Thoracic aorta (tissue), 2 donors: ENCODE measurements around the gene ONECUT2. TPM values are rescaled to one million over a fixed set of nuclear protein-coding genes. Genes with fewer than 3 reads are reported as not detected.

Experiments
- ATAC-seq: fragments of 150-250 bp; one replicate; pipeline ENCODE4 v1.8.0; 2017; ENCODE audit warnings: low read depth; ENCODE audit not compliant: insufficient number of reproducible peaks, low FRiP score
- DNase-seq: peaks from one replicate; pipeline ENCODE4 v3.0.0-alpha.2; 2020; ENCODE audit warnings: low spot score
- H3K27ac ChIP-seq, 2 donors: fragments of 200-600 bp; sonication (generic); 1 replicate in 1 of 2; 2 replicates in 1 of 2; pipeline ENCODE4 v1.5.1; 2016; ENCODE audit warnings: mild to moderate bottlenecking in 2 of 2, moderate library complexity in 2 of 2
- H3K27me3 ChIP-seq: fragments of 200-600 bp; sonication (generic); replicated peaks from 2 replicates; pipeline ENCODE4 v1.6.0; 2016; ENCODE audit warnings: mild to moderate bottlenecking; ENCODE audit not compliant: insufficient read depth
- H3K36me3 ChIP-seq: fragments of 200-600 bp; sonication (generic); one replicate; pipeline ENCODE4 v1.5.1; 2016
- H3K4me1 ChIP-seq, 2 donors: fragments of 200-600 bp; sonication (generic); 1 replicate in 1 of 2; 2 replicates in 1 of 2; pipeline versions ENCODE4 v1.5.1 to v1.6.0; 2016; ENCODE audit warnings: low read depth in 2 of 2, mild to moderate bottlenecking in 1 of 2; ENCODE audit not compliant: control insufficient read depth in 1 of 2
- H3K4me3 ChIP-seq: fragments of 200-600 bp; sonication (generic); 2 replicates; pipeline ENCODE4 v1.5.1; 2016; ENCODE audit warnings: mild to moderate bottlenecking
- H3K9me3 ChIP-seq: fragments of 200-600 bp; sonication (generic); 2 replicates; pipeline ENCODE4 v1.5.1; 2016
- total RNA-seq, 2 donors: library from RNA; depleted of rRNA; stranded (reverse); fragments of >200 nt; gene quantifications; one replicate each; pipeline versions ENCODE4 v1.1.0 to v1.2.3, GENCODE V29; 2016
- TF ChIP-seq, protein P1 (sequence below): fragments of 200-600 bp; sonication (generic); IDR thresholded peaks from one replicate; pipeline ENCODE4 v1.5.1; 2019; ENCODE audit warnings: antibody characterized with exemption

ONECUT2 gene
- total RNA-seq, 2 donors from 2014 or later = not detected

GRCh38 chr18:57428221-57429150 lies 6.7 kb upstream of the ONECUT2 start:
- Histone ChIP-seq H3K36me3 (no peaks in the 10 kb centered on the region), H3K4me1 (peaks cover 0 to 5% of the 10 kb centered on the region in 2 donors), H3K4me3 (peak overlapping the region; percentile 58), H3K9me3 (peaks cover 4% of the 10 kb centered on the region), H3K27ac (peak overlapping the region in 1 of 2 donors; percentile 8), H3K27me3 (peaks cover 58% of the 10 kb centered on the region)
- no peak for ATAC-seq
- TF ChIP-seq, protein P1, sequence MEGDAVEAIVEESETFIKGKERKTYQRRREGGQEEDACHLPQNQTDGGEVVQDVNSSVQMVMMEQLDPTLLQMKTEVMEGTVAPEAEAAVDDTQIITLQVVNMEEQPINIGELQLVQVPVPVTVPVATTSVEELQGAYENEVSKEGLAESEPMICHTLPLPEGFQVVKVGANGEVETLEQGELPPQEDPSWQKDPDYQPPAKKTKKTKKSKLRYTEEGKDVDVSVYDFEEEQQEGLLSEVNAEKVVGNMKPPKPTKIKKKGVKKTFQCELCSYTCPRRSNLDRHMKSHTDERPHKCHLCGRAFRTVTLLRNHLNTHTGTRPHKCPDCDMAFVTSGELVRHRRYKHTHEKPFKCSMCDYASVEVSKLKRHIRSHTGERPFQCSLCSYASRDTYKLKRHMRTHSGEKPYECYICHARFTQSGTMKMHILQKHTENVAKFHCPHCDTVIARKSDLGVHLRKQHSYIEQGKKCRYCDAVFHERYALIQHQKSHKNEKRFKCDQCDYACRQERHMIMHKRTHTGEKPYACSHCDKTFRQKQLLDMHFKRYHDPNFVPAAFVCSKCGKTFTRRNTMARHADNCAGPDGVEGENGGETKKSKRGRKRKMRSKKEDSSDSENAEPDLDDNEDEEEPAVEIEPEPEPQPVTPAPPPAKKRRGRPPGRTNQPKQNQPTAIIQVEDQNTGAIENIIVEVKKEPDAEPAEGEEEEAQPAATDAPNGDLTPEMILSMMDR = no peak
- DNase-seq = no peak

DNA sequence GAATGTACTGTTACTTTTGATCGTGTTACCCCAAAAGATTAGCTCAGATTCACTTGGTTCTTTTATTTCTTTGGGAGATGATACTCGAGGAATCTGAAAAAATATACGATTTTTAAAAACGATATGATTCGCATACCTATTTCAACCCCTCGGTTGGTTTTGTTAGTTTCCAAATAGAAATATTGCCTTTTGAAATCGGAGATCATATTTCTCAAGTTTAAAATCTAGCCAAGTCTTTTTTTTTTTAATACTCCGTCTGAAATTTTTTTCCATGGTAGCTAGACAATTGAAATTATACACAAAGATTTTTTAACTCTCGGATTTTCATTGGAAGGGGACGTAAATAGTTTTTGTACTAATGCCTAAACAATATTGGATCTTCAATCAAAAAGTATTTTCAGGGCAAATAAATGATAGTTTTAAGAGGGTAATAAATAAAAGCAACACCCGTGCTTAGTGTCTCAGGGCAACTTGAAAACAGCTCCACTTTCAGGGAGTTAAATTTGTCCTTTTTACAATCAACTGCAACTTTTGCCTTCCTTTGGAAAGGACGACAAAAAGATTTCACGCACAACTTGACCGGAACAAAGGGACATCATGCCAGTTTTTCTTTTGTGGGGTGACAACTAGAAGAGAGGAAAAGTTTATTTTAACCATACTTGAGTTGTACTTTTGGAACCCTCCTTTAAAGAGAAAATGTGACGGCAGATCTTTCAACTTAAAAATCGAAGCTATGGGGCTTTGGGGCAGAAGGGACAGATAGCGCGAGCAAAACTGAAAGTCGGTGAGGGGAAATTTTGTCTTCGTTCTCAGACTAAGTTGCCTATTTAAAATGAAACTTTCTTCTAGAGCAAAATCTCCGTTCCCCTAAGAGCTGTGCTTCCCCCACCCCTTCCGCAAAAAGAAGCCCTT lies 5.8 kb upstream of the ONECUT2 start:
- Histone ChIP-seq H3K4me1 (peaks cover 0 to 8% of the 10 kb centered on the region in 2 donors), H3K27ac (no peak overlapping the region), H3K27me3 (peaks cover 58% of the 10 kb centered on the region), H3K36me3 (no peaks in the 10 kb centered on the region), H3K9me3 (peaks cover 4% of the 10 kb centered on the region), H3K4me3 (peak overlapping the region; percentile 43)
- TF ChIP-seq, protein P1 = no peak
- ATAC-seq (no peak), DNase-seq (no peak)

DNA sequence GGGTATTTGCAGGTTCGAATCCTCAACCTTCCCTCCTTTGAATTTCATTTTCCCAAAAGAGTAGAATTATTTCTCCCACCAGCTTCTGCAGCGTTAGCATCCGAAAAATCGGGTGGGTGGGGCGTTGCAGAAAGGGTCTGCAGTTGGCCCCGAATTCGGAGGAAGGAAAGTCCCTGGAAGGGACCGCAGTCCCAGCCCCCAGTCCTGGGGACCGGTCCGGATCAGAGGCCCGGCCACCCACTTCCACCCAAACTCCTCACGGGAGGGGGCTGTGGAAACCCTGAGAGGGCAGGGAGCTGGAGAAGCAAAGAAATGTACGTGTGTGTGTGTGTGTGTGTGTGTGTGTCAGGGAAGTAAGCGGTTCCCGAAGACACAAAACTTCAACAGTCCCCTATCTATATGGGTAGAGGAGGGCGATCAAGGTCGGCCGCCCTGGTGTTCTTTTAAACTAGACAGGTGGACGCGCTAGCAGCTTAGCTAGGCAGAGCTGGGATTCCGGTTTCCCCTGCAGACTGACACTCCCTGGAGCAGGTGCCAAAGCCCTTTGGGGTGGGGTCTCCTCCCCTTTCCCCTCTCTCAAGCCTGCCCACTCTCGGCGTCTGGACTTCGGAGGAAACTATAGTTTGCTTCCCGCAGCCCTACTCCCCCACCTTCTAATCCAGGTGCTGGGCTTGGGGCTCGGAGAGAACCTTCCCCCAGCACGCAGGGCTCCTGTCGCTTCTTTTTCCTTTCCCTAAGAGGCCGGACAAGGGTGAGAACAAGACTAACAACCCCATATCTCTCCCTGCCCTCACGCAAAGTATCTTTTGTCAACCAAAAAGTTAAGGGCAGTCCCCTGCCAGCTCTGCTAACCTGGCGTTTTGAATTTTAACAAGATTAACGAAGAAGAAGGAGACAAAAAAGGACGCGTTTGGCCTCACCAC lies 4.8 kb upstream of the ONECUT2 start:
- H3K36me3 ChIP-seq = no peaks in the 10 kb centered on the region
- ATAC-seq (no peak), DNase-seq (no peak)
- H3K4me3 ChIP-seq = peak overlapping the region; percentile 17
- TF ChIP-seq, protein P1 = no peak
- peaks cover 58% of the 10 kb centered on the region for H3K27me3 ChIP-seq
- no peak overlapping the region for H3K27ac ChIP-seq
- peaks cover 4% of the 10 kb centered on the region for H3K9me3 ChIP-seq
- peaks cover 0 to 14% of the 10 kb centered on the region in 2 donors for H3K4me1 ChIP-seq

DNA sequence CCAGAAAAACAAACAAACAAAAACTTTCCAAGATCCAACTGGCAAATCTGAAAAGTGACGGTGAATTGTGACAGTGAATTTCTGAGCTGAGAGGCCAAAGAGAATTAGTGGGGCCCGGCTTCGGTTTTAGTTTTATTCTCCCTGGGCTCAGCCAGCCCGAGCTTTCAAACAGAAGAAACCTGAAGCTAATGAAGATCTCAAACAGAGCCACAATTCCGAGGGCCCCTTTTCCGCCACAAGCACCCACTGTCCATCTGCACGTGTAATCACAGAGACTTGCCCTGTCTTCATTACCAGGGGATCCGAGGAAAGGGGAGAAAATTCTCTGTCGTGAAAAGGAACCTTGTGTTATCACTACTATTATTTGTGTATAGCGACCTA lies 4.2 kb upstream of the ONECUT2 start:
- Histone ChIP-seq H3K27ac (no peak overlapping the region), H3K36me3 (no peaks in the 10 kb centered on the region), H3K4me3 (no peak overlapping the region), H3K27me3 (peaks cover 58% of the 10 kb centered on the region), H3K4me1 (peaks cover 0 to 16% of the 10 kb centered on the region in 2 donors), H3K9me3 (peaks cover 4% of the 10 kb centered on the region)
- no peak for ATAC-seq
- TF ChIP-seq, protein P1 = no peak
- DNase-seq = no peak
